ENCODE results near the gene DCPS.

DNA sequence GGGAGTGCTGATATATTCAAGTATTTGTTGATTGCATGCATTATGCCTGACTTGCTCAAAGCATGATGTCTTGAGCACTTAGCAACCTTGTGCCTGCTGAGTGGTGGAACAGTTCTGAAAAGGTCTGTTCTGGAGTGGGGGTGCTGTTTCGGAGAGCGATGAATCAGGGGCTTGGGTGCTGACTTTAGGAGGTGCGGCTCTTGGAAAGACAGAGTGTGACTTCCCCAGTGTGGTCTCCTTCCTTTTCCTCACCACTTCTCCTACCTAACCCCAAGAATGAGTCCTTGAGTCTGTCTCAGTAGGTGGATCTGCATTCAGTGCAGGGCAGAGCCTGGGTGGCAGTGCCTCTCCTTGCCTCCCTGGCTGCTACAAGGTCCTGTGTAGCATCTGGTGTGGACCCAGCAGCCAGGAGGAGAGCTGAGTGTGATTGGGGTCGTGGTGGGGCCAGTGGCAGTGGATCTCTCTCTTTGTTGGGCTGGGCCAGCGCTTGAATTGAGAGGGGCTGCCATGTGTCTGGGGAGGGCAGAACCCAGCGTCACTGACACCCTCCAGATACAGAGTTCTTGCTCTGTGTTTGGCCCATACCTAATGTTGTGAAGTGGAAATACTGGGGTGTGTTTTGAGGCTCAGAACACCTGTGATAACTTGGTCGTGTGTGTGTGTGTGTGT is 87.6 kb downstream of the DCPS start:
- TF ChIP-seq POLR2AphosphoS5 (IDR thresholded peaks at IDR 0.05; ENCODE audit: low read depth, low read length) (no peak), TCF7L2 (IDR thresholded peaks at IDR 0.05; ENCODE audit: low read depth, low read length) (no peak)
- TF ChIP-seq, protein P1, sequence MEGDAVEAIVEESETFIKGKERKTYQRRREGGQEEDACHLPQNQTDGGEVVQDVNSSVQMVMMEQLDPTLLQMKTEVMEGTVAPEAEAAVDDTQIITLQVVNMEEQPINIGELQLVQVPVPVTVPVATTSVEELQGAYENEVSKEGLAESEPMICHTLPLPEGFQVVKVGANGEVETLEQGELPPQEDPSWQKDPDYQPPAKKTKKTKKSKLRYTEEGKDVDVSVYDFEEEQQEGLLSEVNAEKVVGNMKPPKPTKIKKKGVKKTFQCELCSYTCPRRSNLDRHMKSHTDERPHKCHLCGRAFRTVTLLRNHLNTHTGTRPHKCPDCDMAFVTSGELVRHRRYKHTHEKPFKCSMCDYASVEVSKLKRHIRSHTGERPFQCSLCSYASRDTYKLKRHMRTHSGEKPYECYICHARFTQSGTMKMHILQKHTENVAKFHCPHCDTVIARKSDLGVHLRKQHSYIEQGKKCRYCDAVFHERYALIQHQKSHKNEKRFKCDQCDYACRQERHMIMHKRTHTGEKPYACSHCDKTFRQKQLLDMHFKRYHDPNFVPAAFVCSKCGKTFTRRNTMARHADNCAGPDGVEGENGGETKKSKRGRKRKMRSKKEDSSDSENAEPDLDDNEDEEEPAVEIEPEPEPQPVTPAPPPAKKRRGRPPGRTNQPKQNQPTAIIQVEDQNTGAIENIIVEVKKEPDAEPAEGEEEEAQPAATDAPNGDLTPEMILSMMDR (IDR thresholded peaks at IDR 0.05), result no peak
- TF ChIP-seq, protein P2, sequence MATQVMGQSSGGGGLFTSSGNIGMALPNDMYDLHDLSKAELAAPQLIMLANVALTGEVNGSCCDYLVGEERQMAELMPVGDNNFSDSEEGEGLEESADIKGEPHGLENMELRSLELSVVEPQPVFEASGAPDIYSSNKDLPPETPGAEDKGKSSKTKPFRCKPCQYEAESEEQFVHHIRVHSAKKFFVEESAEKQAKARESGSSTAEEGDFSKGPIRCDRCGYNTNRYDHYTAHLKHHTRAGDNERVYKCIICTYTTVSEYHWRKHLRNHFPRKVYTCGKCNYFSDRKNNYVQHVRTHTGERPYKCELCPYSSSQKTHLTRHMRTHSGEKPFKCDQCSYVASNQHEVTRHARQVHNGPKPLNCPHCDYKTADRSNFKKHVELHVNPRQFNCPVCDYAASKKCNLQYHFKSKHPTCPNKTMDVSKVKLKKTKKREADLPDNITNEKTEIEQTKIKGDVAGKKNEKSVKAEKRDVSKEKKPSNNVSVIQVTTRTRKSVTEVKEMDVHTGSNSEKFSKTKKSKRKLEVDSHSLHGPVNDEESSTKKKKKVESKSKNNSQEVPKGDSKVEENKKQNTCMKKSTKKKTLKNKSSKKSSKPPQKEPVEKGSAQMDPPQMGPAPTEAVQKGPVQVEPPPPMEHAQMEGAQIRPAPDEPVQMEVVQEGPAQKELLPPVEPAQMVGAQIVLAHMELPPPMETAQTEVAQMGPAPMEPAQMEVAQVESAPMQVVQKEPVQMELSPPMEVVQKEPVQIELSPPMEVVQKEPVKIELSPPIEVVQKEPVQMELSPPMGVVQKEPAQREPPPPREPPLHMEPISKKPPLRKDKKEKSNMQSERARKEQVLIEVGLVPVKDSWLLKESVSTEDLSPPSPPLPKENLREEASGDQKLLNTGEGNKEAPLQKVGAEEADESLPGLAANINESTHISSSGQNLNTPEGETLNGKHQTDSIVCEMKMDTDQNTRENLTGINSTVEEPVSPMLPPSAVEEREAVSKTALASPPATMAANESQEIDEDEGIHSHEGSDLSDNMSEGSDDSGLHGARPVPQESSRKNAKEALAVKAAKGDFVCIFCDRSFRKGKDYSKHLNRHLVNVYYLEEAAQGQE (IDR thresholded peaks at IDR 0.05; ENCODE audit: insufficient read depth in 1 of 2, low read depth in 2 of 2, low read length in 1 of 2), result no peak
